GM19025 (cell line): ENCODE measurements around the gene ASCL1.

ENCODE experiments used
- ATAC-seq: cut with Tn5 transposase; IDR thresholded peaks from one replicate; pipeline ENCODE4 v1.9.1; 2021; ENCODE audit warnings: mild to moderate bottlenecking, low read depth, moderate library complexity; ENCODE audit not compliant: unreplicated experiment

The ASCL1 gene

DNA sequence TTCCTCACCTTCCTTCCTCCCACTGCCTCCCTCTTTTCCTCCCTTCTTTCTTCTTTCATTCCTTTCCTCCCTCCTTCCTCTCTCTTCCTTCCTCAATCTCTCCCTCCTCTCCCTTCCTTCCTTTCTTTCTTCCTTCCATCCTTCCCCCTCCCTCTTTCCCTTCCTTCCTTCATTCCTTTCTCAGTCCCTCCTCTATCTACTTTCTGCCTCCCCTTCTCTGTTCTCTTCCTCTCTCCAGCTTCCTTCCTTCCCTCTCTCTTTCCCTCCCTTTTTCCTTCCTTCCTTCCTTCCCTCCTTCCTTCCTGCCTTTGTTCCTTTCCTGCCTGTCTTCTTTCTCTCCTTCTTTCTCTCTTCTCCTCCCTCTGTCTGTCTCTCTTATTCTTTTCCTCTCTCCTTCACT, 16.1 kb downstream of the ASCL1 start:
- ATAC-seq, result no peak

DNA sequence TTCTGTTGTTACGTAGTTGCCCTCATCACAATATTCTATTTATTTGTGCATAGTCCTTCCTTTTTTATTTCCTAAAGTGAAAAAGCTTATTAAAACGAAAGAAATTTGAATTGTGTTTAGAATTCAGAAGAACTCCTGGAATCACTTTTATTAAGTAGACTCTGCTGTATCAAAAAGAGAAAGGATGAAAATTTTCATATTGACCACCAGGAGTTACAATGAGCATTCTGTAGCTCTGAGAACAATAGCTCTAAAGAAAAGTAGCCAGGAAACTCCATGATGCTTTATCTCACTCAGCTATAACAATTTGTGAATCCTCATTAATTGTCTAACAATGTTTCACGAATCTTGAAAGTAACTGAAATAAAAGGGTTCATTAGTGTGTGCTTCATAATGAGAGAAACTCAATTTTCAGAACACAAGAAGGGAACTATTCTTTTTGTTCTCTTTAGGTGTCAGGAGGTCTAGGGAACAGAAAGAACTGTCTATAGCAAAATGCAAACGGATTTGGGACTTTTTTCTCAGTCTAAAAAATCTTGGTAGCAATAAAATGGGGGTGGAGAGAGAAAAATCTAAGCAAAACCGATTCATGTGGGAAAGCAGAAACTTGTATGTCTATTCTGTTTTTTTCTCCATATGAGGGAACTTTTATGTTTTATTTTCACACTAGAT, 19.3 kb downstream of the ASCL1 start:
- no peak for ATAC-seq

DNA sequence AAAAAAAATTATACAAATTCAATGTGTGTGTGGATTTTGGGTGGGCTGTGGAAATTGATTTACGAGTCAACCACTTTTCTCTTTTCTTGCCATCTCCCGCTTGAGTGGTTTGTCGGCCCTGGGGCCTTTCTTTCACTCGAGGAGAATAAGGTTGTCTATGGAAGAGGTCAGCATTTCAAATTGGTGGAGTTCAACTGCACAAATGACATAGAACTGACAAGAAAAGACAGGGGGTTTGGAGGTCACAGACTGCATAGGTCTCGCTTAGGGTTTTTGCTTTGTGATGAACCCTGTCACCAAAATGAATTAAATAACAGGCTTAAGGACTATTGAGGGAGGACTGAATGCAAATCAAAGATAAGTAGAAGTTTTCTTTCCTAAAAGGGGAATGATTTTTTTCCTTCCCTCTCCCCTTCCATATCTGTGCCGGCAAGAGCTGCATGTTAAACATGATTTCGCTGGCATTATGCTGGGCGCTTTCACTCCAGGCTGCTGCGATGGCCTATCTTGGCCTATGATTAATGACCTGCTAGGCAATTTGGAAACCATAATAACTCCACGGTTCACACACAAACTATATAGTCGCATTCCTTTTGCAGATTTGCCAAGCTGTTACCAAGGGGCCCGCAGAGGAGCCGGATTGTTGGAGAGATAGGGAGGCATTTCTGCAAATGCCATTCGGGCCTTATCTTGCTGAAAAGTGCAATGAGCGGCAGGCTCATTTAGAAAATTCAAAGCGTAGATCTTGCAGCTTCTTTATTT, 20.7 kb downstream of the ASCL1 start:
- no peak for ATAC-seq

GRCh38 chr12:102980350-102980749, 22.9 kb downstream of the ASCL1 start:
- ATAC-seq, result no peak

GRCh38 chr12:102990419-102990818, 32.9 kb downstream of the ASCL1 start:
- ATAC-seq, result no peak

DNA sequence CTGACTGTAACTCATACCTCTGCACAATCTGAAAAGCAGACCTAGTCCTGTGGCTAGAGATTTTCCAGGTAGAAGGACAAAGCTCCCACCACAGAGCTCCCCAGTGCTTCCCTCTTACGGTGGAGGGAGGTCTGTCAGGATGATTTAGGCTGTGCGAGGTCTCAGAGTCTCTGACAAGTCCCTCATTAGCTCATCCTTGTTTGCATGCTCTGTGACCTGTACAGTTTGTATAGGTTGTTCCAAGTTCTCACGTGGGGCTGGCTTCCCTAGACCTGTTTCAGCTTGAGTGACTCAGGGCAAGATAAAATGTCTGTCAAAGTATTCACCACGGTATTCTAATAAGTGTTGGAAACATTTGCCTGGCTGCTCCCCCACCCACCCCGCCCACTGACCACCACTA, 34.8 kb downstream of the ASCL1 start:
- ATAC-seq, result no peak

- ATAC-seq, result no peak
These were observed 35.2 kb downstream of the ASCL1 start for GRCh38 chr12:102992720-102993119.

DNA sequence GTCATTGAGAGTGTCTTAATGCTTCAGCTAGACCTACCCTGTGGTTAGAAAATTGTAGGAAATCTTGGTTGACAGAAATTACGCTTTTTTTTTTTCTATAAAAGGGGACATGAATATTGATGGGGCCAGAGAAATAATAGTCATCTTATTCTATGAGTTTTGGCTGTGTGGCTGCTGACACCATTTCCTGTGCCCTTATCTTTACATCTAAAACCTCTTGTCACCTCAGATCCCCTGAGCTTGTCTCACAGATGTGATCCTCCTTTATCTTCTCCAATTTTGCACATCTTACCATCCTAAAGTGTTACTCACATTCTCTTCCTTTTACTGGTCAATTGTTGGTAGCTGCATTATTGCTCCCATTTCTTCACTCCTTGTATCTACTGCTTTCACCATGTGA, 36.1 kb downstream of the ASCL1 start:
- no peak for ATAC-seq

GRCh38 chr12:102995372-102995771, 37.9 kb downstream of the ASCL1 start:
- ATAC-seq, result no peak
